Activated B cell treated with CpG ODN at 0.5 μM for 24 hours (primary cell): ENCODE measurements around the gene HSBP1L1. TPM values are rescaled to one million over a fixed set of nuclear protein-coding genes. Genes with fewer than 3 reads are reported as not detected.

Experiments used
- ATAC-seq: fragments of 200-7000 bp; cut with Tn5 transposase; one replicate; pipeline ENCODE4 v1.10.0; 2021; ENCODE audit warnings: low read depth, mild to moderate bottlenecking, moderate library complexity
- CTCF ChIA-PET: fragments of 350-600 bp; sonication (Branson Sonifier 250); formaldehyde crosslinking; loops from one replicate; lab custom pipeline; 2021; ENCODE audit warnings: antibody characterized with exemption; lab: Charles Lee
- POLR2A ChIA-PET: fragments of 350-600 bp; sonication (Branson Sonifier 250); formaldehyde crosslinking; loops from one replicate; lab custom pipeline; 2021; ENCODE audit warnings: antibody characterized with exemption; lab: Charles Lee
- DNase-seq: peaks from one replicate; pipeline ENCODE4 v3.0.0; 2022
- H3K27ac Mint-ChIP-seq: one replicate; pipeline ENCODE4 v1.8.0; 2020; ENCODE audit warnings: mixed read lengths
- H3K27me3 Mint-ChIP-seq: one replicate; pipeline ENCODE4 v1.8.0; 2021; ENCODE audit warnings: mixed read lengths
- H3K36me3 Mint-ChIP-seq: one replicate; pipeline ENCODE4 v1.8.0; 2021; ENCODE audit warnings: low read depth, mixed read lengths
- H3K4me1 Mint-ChIP-seq: one replicate; pipeline ENCODE4 v1.8.0; 2021; ENCODE audit warnings: mixed read lengths
- H3K4me3 Mint-ChIP-seq: one replicate; pipeline ENCODE4 v1.8.0; 2020; ENCODE audit warnings: mild to moderate bottlenecking, mixed read lengths
- H3K9me3 Mint-ChIP-seq: one replicate; pipeline ENCODE4 v1.8.0; 2020; ENCODE audit warnings: mixed read lengths
- intact Hi-C: fragments of 100-400 bp; cut with micrococcal nuclease; formaldehyde crosslinking; loops from one replicate; pipeline ENCODE4 v1.15.1; 2024
- total RNA-seq: library from RNA; stranded (reverse); gene quantifications from 2 replicates; pipeline ENCODE4 v1.2.3, GENCODE V29; 2022
- TF ChIP-seq, protein P1 (sequence below): fragments of 200-600 bp; IDR thresholded peaks from one replicate; pipeline ENCODE4 v1.8.0; 2022; ENCODE audit warnings: antibody characterized with exemption, mild to moderate bottlenecking

Gene HSBP1L1
- total RNA-seq, 1 donor from 2014 or later = 2.5 TPM

DNA sequence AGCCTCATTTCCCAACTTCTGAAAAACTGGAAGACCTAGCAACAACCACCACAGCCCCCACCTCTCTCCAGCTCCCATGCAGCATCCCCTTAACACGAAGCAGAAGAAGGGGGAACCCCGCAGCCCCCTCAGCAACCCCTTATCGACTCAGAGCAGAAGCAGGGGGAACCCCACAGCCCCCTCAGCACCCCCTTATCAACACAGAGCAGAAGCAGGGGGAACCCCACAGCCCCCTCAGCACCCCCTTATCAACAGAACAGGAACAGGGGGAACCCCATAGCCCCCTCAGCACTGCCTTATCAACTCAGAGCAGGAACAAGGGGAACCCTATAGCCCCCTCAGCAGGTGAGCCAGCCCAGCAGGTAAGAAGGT, 19.7 kb upstream of the HSBP1L1 start:
- intact Hi-C loops = loop anchor here (5.0 kb wide), 1 partner anchor 32 kb away; no protein-coding TSS in a partner anchor
- ChIA-PET POLR2A (interaction anchor here (1.1 kb wide), 1 partner anchor 89 kb away, joined by 3 read pairs; no protein-coding TSS in a partner anchor), CTCF (no interaction called here)
- ATAC-seq (no peak), DNase-seq (no peak)
- no peaks in the 10 kb centered on the region for H3K27me3 Mint-ChIP-seq
- no peak overlapping the region for H3K4me3 Mint-ChIP-seq
- H3K4me1 Mint-ChIP-seq = peaks cover 48% of the 10 kb centered on the region
- H3K9me3 Mint-ChIP-seq = no peaks in the 10 kb centered on the region
- TF ChIP-seq, protein P1, sequence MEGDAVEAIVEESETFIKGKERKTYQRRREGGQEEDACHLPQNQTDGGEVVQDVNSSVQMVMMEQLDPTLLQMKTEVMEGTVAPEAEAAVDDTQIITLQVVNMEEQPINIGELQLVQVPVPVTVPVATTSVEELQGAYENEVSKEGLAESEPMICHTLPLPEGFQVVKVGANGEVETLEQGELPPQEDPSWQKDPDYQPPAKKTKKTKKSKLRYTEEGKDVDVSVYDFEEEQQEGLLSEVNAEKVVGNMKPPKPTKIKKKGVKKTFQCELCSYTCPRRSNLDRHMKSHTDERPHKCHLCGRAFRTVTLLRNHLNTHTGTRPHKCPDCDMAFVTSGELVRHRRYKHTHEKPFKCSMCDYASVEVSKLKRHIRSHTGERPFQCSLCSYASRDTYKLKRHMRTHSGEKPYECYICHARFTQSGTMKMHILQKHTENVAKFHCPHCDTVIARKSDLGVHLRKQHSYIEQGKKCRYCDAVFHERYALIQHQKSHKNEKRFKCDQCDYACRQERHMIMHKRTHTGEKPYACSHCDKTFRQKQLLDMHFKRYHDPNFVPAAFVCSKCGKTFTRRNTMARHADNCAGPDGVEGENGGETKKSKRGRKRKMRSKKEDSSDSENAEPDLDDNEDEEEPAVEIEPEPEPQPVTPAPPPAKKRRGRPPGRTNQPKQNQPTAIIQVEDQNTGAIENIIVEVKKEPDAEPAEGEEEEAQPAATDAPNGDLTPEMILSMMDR = no peak
- peaks cover 62% of the 10 kb centered on the region for H3K36me3 Mint-ChIP-seq
- H3K27ac Mint-ChIP-seq = peak overlapping the region; percentile 50

DNA sequence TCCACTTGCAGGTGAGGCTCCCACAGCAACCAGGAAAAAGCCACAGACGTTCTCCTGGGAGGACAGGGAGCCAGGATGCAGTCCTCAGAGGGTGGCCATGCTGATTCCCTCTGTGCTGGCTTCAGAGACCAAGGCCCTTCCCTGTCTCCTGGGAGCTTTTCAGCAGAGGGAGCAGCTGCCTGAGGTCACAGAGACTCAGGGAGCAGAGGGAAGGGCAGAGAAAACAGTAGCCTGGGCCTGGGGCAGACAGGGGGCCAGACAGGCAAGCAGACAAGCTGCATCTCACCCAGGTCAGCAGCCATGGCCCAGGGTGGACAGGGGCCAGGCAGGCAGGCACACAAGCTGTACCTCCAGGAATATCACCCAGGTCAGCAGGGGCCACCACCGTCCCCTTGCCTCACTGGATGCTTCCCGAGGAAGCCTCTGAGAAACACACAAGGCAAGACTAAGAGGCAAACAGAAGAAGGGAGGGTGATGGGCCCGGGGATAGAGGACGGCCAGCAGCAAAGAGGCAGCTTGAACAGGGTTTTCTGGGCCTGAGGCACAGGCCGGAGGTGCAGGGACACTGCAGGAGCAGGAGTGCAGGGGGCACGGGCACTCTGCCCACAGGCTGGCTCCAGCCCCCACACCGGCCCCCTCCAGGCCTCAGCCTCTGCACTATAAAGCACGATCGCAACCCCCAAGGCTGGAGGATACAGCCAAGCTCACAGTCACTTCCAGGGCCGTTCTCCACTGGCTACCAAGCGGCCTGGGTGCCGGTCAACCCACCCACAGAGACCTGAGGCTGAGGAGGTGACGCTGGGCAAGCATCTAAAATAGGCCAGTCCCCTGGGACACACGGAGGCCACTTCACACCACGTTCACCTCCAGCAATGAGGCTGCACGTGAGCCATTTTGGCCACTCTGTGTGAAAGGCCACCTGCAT, 19.1 kb upstream of the HSBP1L1 start:
- Mint-ChIP-seq H3K9me3 (no peaks in the 10 kb centered on the region), H3K36me3 (peaks cover 57% of the 10 kb centered on the region), H3K27me3 (no peaks in the 10 kb centered on the region), H3K27ac (peak overlapping the region; percentile 50), H3K4me3 (no peak overlapping the region), H3K4me1 (peaks cover 54% of the 10 kb centered on the region)
- ChIA-PET CTCF (no interaction called here), POLR2A (interaction anchor here (0.8 to 1.1 kb wide), 2 partner anchors 88 to 146 kb away, joined by 3 read pairs; no protein-coding TSS in a partner anchor)
- no peak for ATAC-seq
- TF ChIP-seq, protein P1 = no peak
- intact Hi-C loops = loop anchor here (5.0 kb wide), 1 partner anchor 33 kb away; no protein-coding TSS in a partner anchor
- DNase-seq = no peak

DNA sequence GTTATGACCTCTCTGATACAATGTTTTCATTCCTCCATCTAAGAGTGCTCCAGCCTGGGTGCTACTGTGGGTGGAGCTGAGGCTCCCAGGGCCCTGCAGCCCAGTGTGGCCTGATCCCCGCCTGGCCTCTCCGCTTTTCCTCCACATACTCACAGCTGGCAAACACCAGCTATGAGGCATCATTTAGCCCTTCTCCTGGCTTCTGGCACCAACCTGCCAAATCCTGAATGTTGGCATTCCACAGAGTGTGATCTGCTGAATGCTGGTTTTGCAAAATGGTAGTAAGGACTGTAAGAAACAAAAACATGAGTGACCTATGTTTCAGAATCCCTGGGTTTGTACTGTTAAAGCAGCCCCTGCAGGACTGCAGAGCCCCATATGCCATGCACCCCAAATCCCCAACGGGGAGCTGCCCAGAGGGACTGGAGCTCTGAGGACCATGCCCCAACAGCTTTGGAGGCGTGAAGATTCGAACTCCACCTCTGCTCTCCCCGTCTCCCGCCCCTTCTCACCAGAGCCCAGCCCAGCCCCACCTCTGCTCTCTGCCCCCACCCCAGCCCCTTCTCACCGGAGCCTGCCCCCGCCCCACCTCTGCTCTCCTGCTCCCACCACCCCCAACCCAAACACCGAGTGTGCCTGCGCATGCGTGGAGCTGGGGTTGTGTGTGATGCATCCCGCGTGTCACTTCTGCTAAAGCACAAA, 17.2 kb upstream of the HSBP1L1 start:
- POLR2A ChIA-PET = interaction anchor here (1.7 kb wide), 1 partner anchor 87 kb away, joined by 4 read pairs; the partner anchor contains the start of gene RBFA
- ATAC-seq = no peak
- no peak for DNase-seq
- Mint-ChIP-seq H3K36me3 (peaks cover 41% of the 10 kb centered on the region), H3K4me3 (no peak overlapping the region), H3K4me1 (peaks cover 57% of the 10 kb centered on the region), H3K27me3 (no peaks in the 10 kb centered on the region), H3K27ac (peak overlapping the region; percentile 12), H3K9me3 (no peaks in the 10 kb centered on the region)
- CTCF ChIA-PET = no interaction called here
- intact Hi-C loops = loop anchor here (5.0 kb wide), 1 partner anchor 35 kb away; no protein-coding TSS in a partner anchor
- TF ChIP-seq, protein P1 = no peak

DNA sequence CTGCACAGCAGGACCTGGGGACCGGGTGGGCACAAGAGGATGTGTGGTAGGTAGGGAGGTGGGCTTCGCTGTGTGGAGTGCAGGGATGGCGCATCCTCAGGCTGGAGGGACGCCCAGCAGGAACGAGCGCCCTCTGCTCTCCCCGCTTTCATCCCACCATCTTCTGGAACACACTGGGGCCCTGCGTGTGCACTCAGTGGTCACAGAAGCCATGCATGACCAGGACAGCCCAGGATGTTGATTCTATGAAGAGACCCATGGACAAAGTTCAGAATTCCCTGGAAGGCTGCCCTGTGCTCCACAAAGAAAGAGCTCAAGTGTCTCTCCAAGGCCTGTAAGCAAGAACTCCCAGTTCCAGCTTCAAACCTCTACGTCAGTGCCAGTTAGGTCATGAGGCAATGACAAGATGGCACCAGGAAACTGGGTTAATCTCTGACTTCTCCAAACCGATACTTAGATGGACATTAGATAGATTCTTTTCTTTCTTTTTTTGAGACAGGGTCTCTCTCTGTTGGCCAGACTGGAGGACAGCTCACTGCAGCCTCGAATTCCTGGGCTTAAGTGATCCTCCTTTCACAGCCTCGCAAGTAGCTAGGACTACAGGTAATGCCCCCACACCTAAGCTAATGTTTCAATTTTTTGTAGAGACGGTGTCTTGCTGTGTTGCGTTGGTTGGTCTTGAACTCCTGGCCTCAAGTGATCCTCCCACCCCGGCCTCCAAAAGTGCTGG, 16.4 kb upstream of the HSBP1L1 start:
- no peak for ATAC-seq
- H3K27me3 Mint-ChIP-seq = no peaks in the 10 kb centered on the region

More for the DNA sequence above, 16.4 kb upstream of the HSBP1L1 start:
- ChIA-PET CTCF (no interaction called here), POLR2A (interaction anchor here (1.7 kb wide), 1 partner anchor 86 kb away, joined by 4 read pairs; the partner anchor contains the start of gene RBFA)
- Mint-ChIP-seq H3K4me3 (no peak overlapping the region), H3K4me1 (peaks cover 57% of the 10 kb centered on the region), H3K9me3 (no peaks in the 10 kb centered on the region), H3K36me3 (peaks cover 33% of the 10 kb centered on the region), H3K27ac (peak overlapping the region; percentile 92)
- TF ChIP-seq, protein P1 = no peak
- intact Hi-C loops = loop anchor here (5.0 kb wide), 1 partner anchor 36 kb away; no protein-coding TSS in a partner anchor
- DNase-seq = no peak
